K562 (cell line): ENCODE data around the gene KAT6B. TPM values are rescaled to one million over a fixed set of nuclear protein-coding genes. Genes with fewer than 3 reads are reported as not detected.
A peak's percentile ranks its signal among the peaks of the same experiment; 100 is the strongest.

Experiments used
- ATAC-seq: fragments of 200-7000 bp; cut with Tn5 transposase; 3 replicates; pipeline ENCODE4 v1.9.1; 2020; ENCODE audit warnings: moderate library complexity
- BruUV-seq: library from RNA; stranded (reverse); fragments of 400-500 nt; replicated peaks from 2 replicates; lab custom pipeline; 2021; lab: Mats Ljungman, UMichigan
- CTCF ChIA-PET: fragments of 300-600 bp; formaldehyde crosslinking; extraction: SDS; loops from one replicate; lab custom pipeline; 2021; ENCODE audit warnings: low intra/inter-chr PET ratio; lab: Yijun Ruan, JAX
- POLR2A ChIA-PET: fragments of 300-600, 350-650 bp; sonication (Branson Sonifier 250); formaldehyde crosslinking; extraction: SDS; loops from one replicate; lab custom pipeline; 2021; ENCODE audit warnings: antibody characterized with exemption, inconsistent platforms; lab: Yijun Ruan, JAX
- DNase-seq, 4 experiments: peaks; one replicate each; pipeline versions ENCODE4 v3.0.0 to v3.0.0-alpha.2; 2011 to 2018; ENCODE audit warnings: low spot score in 3 of 4, mixed read lengths in 3 of 4; ENCODE audit errors: extremely low read depth in 1 of 4
- FAIRE-seq: peaks from 2 replicates; lab custom pipeline; 2011; peaks lifted over from hg19 to GRCh38; lab: Jason Lieb, UNC
- H2AFZ ChIP-seq: 2 replicates; pipeline ENCODE4 v1.6.0; 2011; ENCODE audit warnings: low read depth, low read length, control low read depth, inconsistent platforms
- H3K27ac ChIP-seq: fragments of 200-600 bp; 3 replicates; pipeline ENCODE4 v1.8.0; 2011; ENCODE audit warnings: low read depth, mild to moderate bottlenecking, control low read depth, inconsistent platforms, low read length, moderate library complexity, mixed read lengths; ENCODE audit errors: extremely low read depth
- H3K27me3 ChIP-seq, 2 experiments: fragments of 300-600 bp in 1 of 2; 2 replicates in 1 of 2; 3 replicates in 1 of 2; pipeline versions ENCODE4 v1.6.0 to v1.8.0; 2011; ENCODE audit warnings: inconsistent platforms in 2 of 2, low read length in 2 of 2, mild to moderate bottlenecking in 1 of 2, mixed read lengths in 1 of 2, moderate library complexity in 1 of 2; ENCODE audit not compliant: control insufficient read depth in 2 of 2, insufficient read depth in 2 of 2
- H3K36me3 ChIP-seq: fragments of 300-600 bp; 3 replicates; pipeline ENCODE4 v1.8.0; 2011; ENCODE audit warnings: mild to moderate bottlenecking, low read length, inconsistent platforms; ENCODE audit not compliant: control insufficient read depth, insufficient read depth
- H3K4me1 ChIP-seq, 2 experiments: fragments of 200-600 bp in 1 of 2; replicated peaks in 1 of 2; 2 replicates in 1 of 2; 3 replicates in 1 of 2; pipeline versions ENCODE4 v1.5.1 to v1.8.0; 2011; ENCODE audit warnings: inconsistent platforms in 2 of 2, low read length in 2 of 2, mild to moderate bottlenecking in 1 of 2, mixed read lengths in 1 of 2, moderate library complexity in 1 of 2; ENCODE audit not compliant: control insufficient read depth in 2 of 2, insufficient read depth in 2 of 2
- H3K4me2 ChIP-seq: 2 replicates; pipeline ENCODE4 v1.6.1; 2011; ENCODE audit warnings: low read length, control low read depth, inconsistent platforms, mixed read lengths; ENCODE audit not compliant: insufficient read depth
- H3K4me3 ChIP-seq: fragments of 200-600 bp; sonication (generic), shearing (Covaris generic); 2 replicates; pipeline ENCODE4 v1.5.1; 2016; ENCODE audit warnings: control low read depth, inconsistent platforms
- H3K79me2 ChIP-seq: fragments of 200-600 bp; 3 replicates; pipeline ENCODE4 v1.8.0; 2011; ENCODE audit warnings: low read length, inconsistent platforms; ENCODE audit not compliant: control insufficient read depth, insufficient read depth
- H3K9ac ChIP-seq, 2 experiments: 2 replicates each; pipeline versions ENCODE4 v1.6.0 to v1.6.1; 2011; ENCODE audit warnings: low read depth in 2 of 2, low read length in 2 of 2, control low read depth in 1 of 2, inconsistent platforms in 1 of 2, mild to moderate bottlenecking in 1 of 2, mixed read lengths in 1 of 2; ENCODE audit not compliant: insufficient read depth in 1 of 2
- H3K9me1 ChIP-seq: one replicate; pipeline ENCODE4 v1.6.0; 2011; ENCODE audit warnings: inconsistent platforms, mild to moderate bottlenecking, low read length, moderate library complexity; ENCODE audit not compliant: control insufficient read depth, insufficient read depth
- H3K9me3 ChIP-seq: replicated peaks from 2 replicates; pipeline ENCODE4 v1.5.1; 2011; ENCODE audit warnings: low read depth, low read length, inconsistent platforms; ENCODE audit not compliant: control insufficient read depth, insufficient read depth
- H4K20me1 ChIP-seq: replicated peaks from 2 replicates; pipeline ENCODE4 v1.6.1; 2011; ENCODE audit warnings: low read length, inconsistent platforms, mixed read lengths; ENCODE audit not compliant: control insufficient read depth, insufficient read depth
- ARID2 ChIP-seq: fragments of 450-650 bp; IDR thresholded peaks from 2 replicates; pipeline ENCODE4 v1.6.1; 2017; ENCODE audit warnings: antibody characterized with exemption, mild to moderate bottlenecking
- ELF4 ChIP-seq: fragments of 450-650 bp; formaldehyde crosslinking; IDR thresholded peaks from 2 replicates; pipeline ENCODE4 v1.4.0; 2022; ENCODE audit warnings: missing genetic modification characterization
- FOXJ2 ChIP-seq: fragments of 200-800 bp; sonication (Bioruptor generic); IDR thresholded peaks from 2 replicates; pipeline ENCODE4 v1.6.1; 2016; ENCODE audit warnings: missing genetic modification characterization, missing compliant biosample characterization
- HNRNPLL ChIP-seq: fragments of 200-400 bp; formaldehyde crosslinking; IDR thresholded peaks from 2 replicates; pipeline ENCODE4 v1.6.1; 2017; ENCODE audit warnings: low read length, low read depth, mild to moderate bottlenecking; ENCODE audit not compliant: poor library complexity, severe bottlenecking
- MED1 ChIP-seq: sonication (generic); formaldehyde crosslinking; IDR thresholded peaks from 2 replicates; pipeline ENCODE4 v1.8.1; 2023; ENCODE audit warnings: missing genetic modification reagents, borderline replicate concordance
- STAT5A ChIP-seq: IDR thresholded peaks from 2 replicates; pipeline ENCODE4 v1.6.1; 2012; ENCODE audit warnings: low read length, inconsistent platforms, borderline replicate concordance
- TEAD1 ChIP-seq, 2 experiments: fragments of 450-650 bp in 1 of 2; sonication (generic) in 1 of 2; formaldehyde crosslinking; IDR thresholded peaks; 2 replicates each; pipeline versions ENCODE4 v1.4.0 to v1.8.0; 2020 to 2022; ENCODE audit warnings: mild to moderate bottlenecking in 2 of 2, missing genetic modification reagents in 1 of 2
- ZBTB9 ChIP-seq: fragments of 450-650 bp; formaldehyde crosslinking; IDR thresholded peaks from 2 replicates; pipeline ENCODE4 v1.4.0; 2020; ENCODE audit warnings: mild to moderate bottlenecking, moderate library complexity
- ZNF217 ChIP-seq: sonication (generic); formaldehyde crosslinking; IDR thresholded peaks from 2 replicates; pipeline ENCODE4 v1.8.0; 2022; ENCODE audit warnings: mild to moderate bottlenecking, missing genetic modification reagents
- WGBS: fragments of 100-300 bp; shearing (Covaris generic); methylation state at CpG from one replicate; pipeline ENCODE4 v1.1.6; 2016; ENCODE audit warnings: low coverage, mixed read lengths; ENCODE audit not compliant: insufficient coverage; ENCODE audit errors: missing lambda C conversion rate; 5-methylcytosine and 5-hydroxymethylcytosine counted together
- in situ Hi-C: fragments of 300-500 bp; cut with MboI; formaldehyde crosslinking; loops from 4 replicates; pipeline ENCODE4 v1.15.0; 2018; ENCODE audit warnings: inconsistent platforms, mixed read lengths
- intact Hi-C: fragments of 100-400 bp; cut with micrococcal nuclease; formaldehyde crosslinking; loops from 2 replicates; pipeline ENCODE4 v1.14.2; 2022
- polyA plus RNA-seq, 8 experiments: library from polyadenylated mRNA; depleted of rRNA in 4 of 8; stranded (reverse) in 5 of 8; unstranded in 3 of 8; fragments of >200 nt; fragmentation: Nextera tagmentation in 2 of 8; fragmentation: Illumina TruSeq in 1 of 8; extraction: Ambion mirVana in 2 of 8; extraction: Trizol in 1 of 8; gene quantifications; 2 replicates each; pipeline versions ENCODE4 v1.2.1 to v1.2.3, GENCODE V29; 2011 to 2014; ENCODE audit warnings: inconsistent platforms in 1 of 8, missing spikeins in 1 of 8
- total RNA-seq, 7 experiments: library from RNA; depleted of rRNA in 6 of 7; stranded (reverse); fragments of >200 nt in 6 of 7; fragmentation: Illumina TruSeq in 2 of 7; extraction: Trizol in 2 of 7; gene quantifications; 2 replicates each; pipeline versions ENCODE4 v1.2.1 to v1.2.3, GENCODE V29; 2011 to 2021; ENCODE audit warnings: low replicate concordance in 1 of 7
- TF ChIP-seq, protein P1 (sequence below): sonication (generic); formaldehyde crosslinking; IDR thresholded peaks from 2 replicates; pipeline ENCODE4 v1.8.1; 2023; ENCODE audit warnings: mild to moderate bottlenecking, missing genetic modification reagents

KAT6B gene
- total and polyA plus RNA-seq, 9 of the 15 experiments (the other 6 are each of a cell fraction or from before 2014, with no cell fraction given): 1.4 to 9.2 (median 6.8) TPM

GRCh38 chr10:75037171-75038153, 211.1 kb downstream of the KAT6B start:
- no peaks in the 10 kb centered on the region for H3K79me2 ChIP-seq
- ChIA-PET CTCF (interaction anchor here (0.6 kb wide), 1 partner anchor 409 kb away, joined by 5 read pairs; no protein-coding TSS in a partner anchor), POLR2A (interaction anchor here (0.6 to 1.2 kb wide), 2 partner anchors 175 to 529 kb away, joined by 3 read pairs; no protein-coding TSS in a partner anchor)
- H3K27ac ChIP-seq: no peak overlapping the region
- WGBS: 30% methylated on average over 32 of the region's 32 CpGs
- no peaks in the 10 kb centered on the region for H4K20me1 ChIP-seq
- no TSS peak for BruUV-seq
- peaks cover 0 to 11% of the 10 kb centered on the region in 2 experiments; a peak in 3 of 5 replicates for H3K4me1 ChIP-seq
- H2AFZ ChIP-seq: no peak overlapping the region
- peaks cover 11 to 32% of the 10 kb centered on the region in 2 experiments for H3K27me3 ChIP-seq
- H3K9ac ChIP-seq: peak overlapping the region in 1 of 2 experiments; percentile 46; a peak in 1 of 4 replicates
- H3K4me3 ChIP-seq: no peak overlapping the region
- FAIRE-seq: no peak
- ATAC-seq: no peak
- H3K9me1 ChIP-seq: no peaks in the 10 kb centered on the region
- no peaks in the 10 kb centered on the region for H3K9me3 ChIP-seq
- intact Hi-C loops (no loop called here), in situ Hi-C loops (no loop called here)
- no peaks in the 10 kb centered on the region for H3K36me3 ChIP-seq
- no peak for DNase-seq
- TF ChIP-seq HNRNPLL (peak; percentile 21), ZNF217 (CRISPR knock-in tag) (no peak)
- H3K4me2 ChIP-seq: no peak overlapping the region

- intact Hi-C loops: no loop called here
- CTCF ChIA-PET: no interaction called here
- no TSS peak for BruUV-seq
- TF ChIP-seq STAT5A (no peak), FOXJ2 (tag) (no peak), TEAD1 (CRISPR knock-in tag; IDR thresholded peaks at IDR 0.05) (no peak), ARID2 (no peak), ELF4 (CRISPR knock-in tag) (no peak), ZBTB9 (CRISPR knock-in tag) (no peak), MED1 (CRISPR knock-in tag) (no peak)
- TF ChIP-seq, protein P1, sequence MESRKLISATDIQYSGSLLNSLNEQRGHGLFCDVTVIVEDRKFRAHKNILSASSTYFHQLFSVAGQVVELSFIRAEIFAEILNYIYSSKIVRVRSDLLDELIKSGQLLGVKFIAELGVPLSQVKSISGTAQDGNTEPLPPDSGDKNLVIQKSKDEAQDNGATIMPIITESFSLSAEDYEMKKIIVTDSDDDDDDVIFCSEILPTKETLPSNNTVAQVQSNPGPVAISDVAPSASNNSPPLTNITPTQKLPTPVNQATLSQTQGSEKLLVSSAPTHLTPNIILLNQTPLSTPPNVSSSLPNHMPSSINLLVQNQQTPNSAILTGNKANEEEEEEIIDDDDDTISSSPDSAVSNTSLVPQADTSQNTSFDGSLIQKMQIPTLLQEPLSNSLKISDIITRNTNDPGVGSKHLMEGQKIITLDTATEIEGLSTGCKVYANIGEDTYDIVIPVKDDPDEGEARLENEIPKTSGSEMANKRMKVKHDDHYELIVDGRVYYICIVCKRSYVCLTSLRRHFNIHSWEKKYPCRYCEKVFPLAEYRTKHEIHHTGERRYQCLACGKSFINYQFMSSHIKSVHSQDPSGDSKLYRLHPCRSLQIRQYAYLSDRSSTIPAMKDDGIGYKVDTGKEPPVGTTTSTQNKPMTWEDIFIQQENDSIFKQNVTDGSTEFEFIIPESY (CRISPR knock-in tag): no peak
Observed at GRCh38 chr10:75038335-75038734, 211.9 kb downstream of the KAT6B start.

More at GRCh38 chr10:75038335-75038734, 211.9 kb downstream of the KAT6B start:
- peaks cover 11 to 32% of the 10 kb centered on the region in 2 experiments for H3K27me3 ChIP-seq
- DNase-seq (no peak), ATAC-seq (no peak), FAIRE-seq (no peak)
- H3K79me2 ChIP-seq: no peaks in the 10 kb centered on the region
- no peak overlapping the region; a peak in 1 of 4 replicates for H3K9ac ChIP-seq
- no peak overlapping the region for H3K4me3 ChIP-seq
- no peaks in the 10 kb centered on the region for H3K36me3 ChIP-seq
- H3K27ac ChIP-seq: no peak overlapping the region
- H3K9me3 ChIP-seq: no peaks in the 10 kb centered on the region
- H3K4me2 ChIP-seq: no peak overlapping the region
- in situ Hi-C loops: no loop called here
- H3K4me1 ChIP-seq: peaks cover 0 to 12% of the 10 kb centered on the region in 2 experiments; a peak in 3 of 5 replicates
- H4K20me1 ChIP-seq: no peaks in the 10 kb centered on the region
- no peaks in the 10 kb centered on the region for H3K9me1 ChIP-seq
- POLR2A ChIA-PET: no interaction called here
- H2AFZ ChIP-seq: no peak overlapping the region
- 8% methylated on average over 7 of the region's 7 CpGs for WGBS
